HG02798 (cell line): ENCODE data around the gene TMEM221.
A peak's percentile ranks its signal among the peaks of the same experiment; 100 is the strongest.

Experiments used
- ATAC-seq: cut with Tn5 transposase; IDR thresholded peaks from one replicate; pipeline ENCODE4 v1.9.1; 2021; ENCODE audit warnings: mild to moderate bottlenecking; ENCODE audit not compliant: unreplicated experiment, poor library complexity

TMEM221 gene

GRCh38 chr19:17448131-17448967 lies at the start of gene TMEM221:
TSS of gene TMEM221 (minus strand) at chr19:17448668. CDS start at chr19:17448462, 206 bp downstream.
- ATAC-seq = no peak

GRCh38 chr19:17497149-17497798 lies 48.8 kb upstream of the TMEM221 start:
- no peak for ATAC-seq

GRCh38 chr19:17496337-17496997 lies 48.0 kb upstream of the TMEM221 start:
- peak; percentile 67 for ATAC-seq

- no peak for ATAC-seq
Measured at GRCh38 chr19:17495639-17496296, 47.3 kb upstream of the TMEM221 start.

GRCh38 chr19:17491287-17491686 lies 42.8 kb upstream of the TMEM221 start:
- no peak for ATAC-seq

GRCh38 chr19:17490411-17490810 lies 41.9 kb upstream of the TMEM221 start:
- ATAC-seq = no peak

- no peak for ATAC-seq
Measured at GRCh38 chr19:17489392-17490030, 41.0 kb upstream of the TMEM221 start.

GRCh38 chr19:17488593-17489391 lies 40.3 kb upstream of the TMEM221 start:
- peak; percentile 47 for ATAC-seq

- ATAC-seq = no peak
Measured at GRCh38 chr19:17487284-17488121, 39.0 kb upstream of the TMEM221 start.

- ATAC-seq = no peak
Measured at GRCh38 chr19:17486545-17487240, 38.2 kb upstream of the TMEM221 start.

GRCh38 chr19:17484520-17485185 lies 36.2 kb upstream of the TMEM221 start:
- no peak for ATAC-seq

GRCh38 chr19:17483605-17484002 lies 35.1 kb upstream of the TMEM221 start:
- no peak for ATAC-seq

GRCh38 chr19:17482877-17483604 lies 34.6 kb upstream of the TMEM221 start:
- ATAC-seq = no peak

GRCh38 chr19:17481986-17482385 lies 33.5 kb upstream of the TMEM221 start:
- ATAC-seq = no peak

GRCh38 chr19:17479325-17479791 lies 30.9 kb upstream of the TMEM221 start:
- no peak for ATAC-seq

GRCh38 chr19:17475541-17476115 lies 27.2 kb upstream of the TMEM221 start:
- ATAC-seq = no peak
